Endothelial cell of umbilical vein (primary cell): ENCODE measurements around the gene UNC5B. TPM values are rescaled to one million over a fixed set of nuclear protein-coding genes. Genes with fewer than 3 reads are reported as not detected.

Source experiments
- BruUV-seq: library from RNA; stranded (reverse); fragments of 400-500 nt; replicated peaks from 2 replicates; lab custom pipeline; 2021; lab: Mats Ljungman, UMichigan
- CTCF ChIA-PET: fragments of 300-600, 350-600 bp; sonication (Branson Sonifier 250); formaldehyde crosslinking; loops from one replicate; lab custom pipeline; 2021; ENCODE audit warnings: antibody characterized with exemption, inconsistent platforms; lab: Charles Lee
- POLR2A ChIA-PET: fragments of 300-600, 350-600 bp; sonication (Branson Sonifier 250); formaldehyde crosslinking; loops from one replicate; lab custom pipeline; 2021; ENCODE audit warnings: antibody characterized with exemption, inconsistent platforms; lab: Charles Lee
- DNase-seq: peaks from one replicate; pipeline ENCODE4 v3.0.0-alpha.2; 2011; ENCODE audit warnings: low read depth, low spot score
- FAIRE-seq: peaks from 2 replicates; lab custom pipeline; 2011; peaks lifted over from hg19 to GRCh38; lab: Jason Lieb, UNC
- H2AFZ ChIP-seq: 2 replicates; pipeline ENCODE4 v1.6.0; 2012; ENCODE audit warnings: low read depth, low read length, control low read depth, inconsistent platforms
- H3K27ac ChIP-seq: 2 replicates; pipeline ENCODE4 v1.5.1; 2011; ENCODE audit warnings: low read depth, mild to moderate bottlenecking, control low read depth, low read length, moderate library complexity; ENCODE audit not compliant: insufficient read depth
- H3K27me3 ChIP-seq, 2 experiments: 2 replicates each; pipeline versions ENCODE4 v1.6.0 to v1.6.1; 2011; ENCODE audit warnings: low read length in 2 of 2, mixed read lengths in 1 of 2; ENCODE audit not compliant: control insufficient read depth in 2 of 2, insufficient read depth in 2 of 2
- H3K36me3 ChIP-seq, 2 experiments: 2 replicates in 1 of 2; 3 replicates in 1 of 2; pipeline ENCODE4 v1.5.1; 2011; ENCODE audit warnings: low read length in 2 of 2, mild to moderate bottlenecking in 1 of 2, moderate library complexity in 1 of 2; ENCODE audit not compliant: control insufficient read depth in 2 of 2, insufficient read depth in 2 of 2; ENCODE audit errors: extremely low read depth in 1 of 2
- H3K4me1 ChIP-seq: 3 replicates; pipeline ENCODE4 v1.5.1; 2011; ENCODE audit warnings: mild to moderate bottlenecking, low read length; ENCODE audit not compliant: control insufficient read depth, insufficient read depth; ENCODE audit errors: extremely low read depth
- H3K4me2 ChIP-seq: 2 replicates; pipeline ENCODE4 v1.6.1; 2011; ENCODE audit warnings: low read length, control low read depth, mixed read lengths; ENCODE audit not compliant: insufficient read depth
- H3K4me3 ChIP-seq, 3 experiments: fragments of 200-600 bp in 1 of 3; sonication (generic), shearing (Covaris generic) in 1 of 3; replicated peaks in 1 of 3; 2 replicates each; pipeline ENCODE4 v1.5.1; 2011 to 2016; ENCODE audit warnings: control low read depth in 3 of 3, low read length in 3 of 3, mild to moderate bottlenecking in 2 of 3, inconsistent platforms in 1 of 3, low read depth in 1 of 3, moderate library complexity in 1 of 3; ENCODE audit not compliant: insufficient read depth in 1 of 3
- H3K79me2 ChIP-seq: 2 replicates; pipeline ENCODE4 v1.6.0; 2012; ENCODE audit warnings: low read length, inconsistent platforms; ENCODE audit not compliant: control insufficient read depth, insufficient read depth
- H3K9ac ChIP-seq: replicated peaks from 2 replicates; pipeline ENCODE3; 2011; ENCODE audit warnings: low read length, control low read depth; ENCODE audit not compliant: insufficient read depth; ENCODE audit errors: extremely low read depth
- H3K9me1 ChIP-seq: replicated peaks from 3 replicates; pipeline ENCODE4 v1.6.0; 2011; ENCODE audit warnings: mild to moderate bottlenecking, low read length; ENCODE audit not compliant: control insufficient read depth, insufficient read depth; ENCODE audit errors: extremely low read depth
- H3K9me3 ChIP-seq: replicated peaks from 2 replicates; pipeline ENCODE4 v1.5.1; 2012; ENCODE audit warnings: low read length, inconsistent platforms; ENCODE audit not compliant: control insufficient read depth, insufficient read depth
- H4K20me1 ChIP-seq: replicated peaks from 2 replicates; pipeline ENCODE3; 2011; ENCODE audit warnings: mild to moderate bottlenecking, low read length; ENCODE audit not compliant: control insufficient read depth, insufficient read depth; ENCODE audit errors: extremely low read depth
- CTCF ChIP-seq, 2 donors: IDR thresholded peaks; 1 replicate in 1 of 2; 2 replicates in 1 of 2; pipeline ENCODE4 v1.5.1; 2011; ENCODE audit warnings: low read length in 2 of 2, mild to moderate bottlenecking in 2 of 2, moderate library complexity in 2 of 2, control low read depth in 1 of 2, inconsistent platforms in 1 of 2, low read depth in 1 of 2; ENCODE audit not compliant: insufficient read depth in 1 of 2; ENCODE audit errors: extremely low read depth in 1 of 2
- EZH2 ChIP-seq: IDR thresholded peaks from 2 replicates; pipeline ENCODE4 v1.6.1; 2012; ENCODE audit warnings: borderline replicate concordance, low read depth, mild to moderate bottlenecking, moderate library complexity, low read length, inconsistent platforms; ENCODE audit not compliant: severe bottlenecking
- FOS ChIP-seq: IDR thresholded peaks from 2 replicates; pipeline ENCODE4 v1.6.1; 2011; ENCODE audit warnings: mild to moderate bottlenecking, low read length, moderate library complexity, borderline replicate concordance; ENCODE audit not compliant: insufficient read depth
- GATA2 ChIP-seq: IDR thresholded peaks from 2 replicates; pipeline ENCODE4 v1.7.0; 2011; ENCODE audit warnings: low read depth, mild to moderate bottlenecking, moderate library complexity, mixed read lengths, low read length; ENCODE audit not compliant: insufficient read length, insufficient read depth
- JUN ChIP-seq: IDR thresholded peaks from 2 replicates; pipeline ENCODE4 v1.6.1; 2011; ENCODE audit warnings: borderline replicate concordance, low read depth; ENCODE audit not compliant: insufficient read length, insufficient read depth
- MAX ChIP-seq: IDR thresholded peaks from 2 replicates; pipeline ENCODE4 v1.6.1; 2011; ENCODE audit not compliant: insufficient read depth, insufficient read length
- MYC ChIP-seq: IDR thresholded peaks from one replicate; pipeline ENCODE4 v1.6.1; 2011; ENCODE audit warnings: mild to moderate bottlenecking, low read depth, low read length
- POLR2A ChIP-seq: IDR thresholded peaks from 2 replicates; pipeline ENCODE4 v1.6.1; 2012; ENCODE audit warnings: low read depth, mild to moderate bottlenecking, control low read depth, low read length
- POLR2AphosphoS5 ChIP-seq: IDR thresholded peaks from 2 replicates; pipeline ENCODE4 v1.6.1; 2012; ENCODE audit warnings: low read depth, mild to moderate bottlenecking, control low read depth, low read length, moderate library complexity; ENCODE audit not compliant: insufficient read depth
- dilution Hi-C: fragments of 300-500 bp; cut with MboI; formaldehyde crosslinking; loops from one replicate; pipeline ENCODE4 v1.15.0; 2019; ENCODE audit warnings: low sequenced_read_pairs; ENCODE audit not compliant: extremely low pct_ligation_motif_present
- intact Hi-C: fragments of 100-400 bp; cut with micrococcal nuclease; formaldehyde crosslinking; loops from one replicate; pipeline ENCODE4 v1.10.0; 2022
- polyA plus RNA-seq, 4 experiments: library from polyadenylated mRNA; depleted of rRNA in 3 of 4; stranded (reverse) in 3 of 4; unstranded in 1 of 4; fragments of >200 nt; gene quantifications; 2 replicates each; pipeline versions ENCODE4 v1.2.1 to v1.2.3, GENCODE V29; 2011 to 2012; ENCODE audit warnings: missing spikeins in 1 of 4
- total RNA-seq: library from RNA; stranded (reverse); gene quantifications from 2 replicates; pipeline ENCODE4 v1.2.3, GENCODE V29; 2021

Gene UNC5B
- total and polyA plus RNA-seq, 2 donors (not counting 3 experiments of a cell fraction or from before 2014, with no cell fraction given): 0.39 to 2.5 TPM

- intact Hi-C loops: no loop called here
These were observed 78.6 kb downstream of the UNC5B start for GRCh38 chr10:71290806-71291527.

More at GRCh38 chr10:71290806-71291527, 78.6 kb downstream of the UNC5B start:
- POLR2A ChIA-PET: no interaction called here
- Histone ChIP-seq H3K4me2 (no peak overlapping the region), H3K27ac (no peak overlapping the region), H3K4me3 (no peak overlapping the region), H3K79me2 (no peaks in the 10 kb centered on the region), H3K36me3 (no peaks in the 10 kb centered on the region), H3K27me3 (no peaks in the 10 kb centered on the region), H2AFZ (no peak overlapping the region), H4K20me1 (no peaks in the 10 kb centered on the region), H3K9ac (no peak overlapping the region), H3K9me3 (no peaks in the 10 kb centered on the region), H3K9me1 (no peaks in the 10 kb centered on the region), H3K4me1 (no peaks in the 10 kb centered on the region)
- FAIRE-seq (no peak), DNase-seq (no peak)
- TF ChIP-seq FOS (no peak), MYC (no peak), POLR2A (no peak), GATA2 (no peak), CTCF (IDR thresholded peaks at IDR 0.05; ENCODE audit: extremely low read depth in 1 of 2, insufficient read depth in 1 of 2, low read depth in 1 of 2, low read length in 2 of 2) (no peak), MAX (no peak), EZH2 (no peak), POLR2AphosphoS5 (no peak), JUN (no peak)
- no TSS peak for BruUV-seq
- CTCF ChIA-PET: interaction anchor here (1.7 to 2.4 kb wide), 2 partner anchors 21 to 365 kb away, joined by 4 to 15 read pairs; no protein-coding TSS in a partner anchor
- dilution Hi-C loops: no loop called here
